Ishikawa (cell line): ENCODE results near the gene CLIP4.

Experiments used
- EGR1 ChIP-seq: IDR thresholded peaks from 2 replicates; pipeline ENCODE4 v1.6.1; 2012
- EP300 ChIP-seq: IDR thresholded peaks from 2 replicates; pipeline ENCODE4 v1.6.1; 2012; ENCODE audit warnings: borderline replicate concordance
- MAX ChIP-seq: IDR thresholded peaks from 2 replicates; pipeline ENCODE4 v1.6.1; 2012
- NFIC ChIP-seq: IDR thresholded peaks from 2 replicates; pipeline ENCODE4 v1.6.1; 2012
- RAD21 ChIP-seq: IDR thresholded peaks from 2 replicates; pipeline ENCODE4 v1.6.1; 2012; ENCODE audit warnings: low read depth
- REST ChIP-seq: IDR thresholded peaks from 2 replicates; pipeline ENCODE4 v1.6.1; 2012; ENCODE audit warnings: low read depth, mild to moderate bottlenecking
- TAF1 ChIP-seq: IDR thresholded peaks from 2 replicates; pipeline ENCODE4 v1.6.1; 2012; ENCODE audit warnings: low read depth, mild to moderate bottlenecking
- TCF12 ChIP-seq: IDR thresholded peaks from 2 replicates; pipeline ENCODE4 v1.6.1; 2012; ENCODE audit warnings: low read depth
- TEAD4 ChIP-seq: IDR thresholded peaks from 2 replicates; pipeline ENCODE4 v1.6.1; 2012
- YY1 ChIP-seq: IDR thresholded peaks from 2 replicates; pipeline ENCODE4 v1.6.1; 2012; ENCODE audit warnings: low read depth
- ZBTB7A ChIP-seq: IDR thresholded peaks from 2 replicates; pipeline ENCODE4 v1.6.1; 2012; ENCODE audit warnings: low read depth

GRCh38 chr2:29165362-29166241, 50.4 kb downstream of the CLIP4 start:
- TF ChIP-seq EP300, result no peak
- no peak for TF ChIP-seq RAD21
- no peak for TF ChIP-seq YY1
- TF ChIP-seq TAF1, result no peak
- TF ChIP-seq REST, result no peak
- TF ChIP-seq TCF12, result no peak
- no peak for TF ChIP-seq TEAD4
- TF ChIP-seq MAX, result no peak
- no peak for TF ChIP-seq ZBTB7A
- TF ChIP-seq EGR1, result no peak
- TF ChIP-seq NFIC, result no peak
